Skeletal muscle tissue (tissue), 4 donors: Measurements from ENCODE around the gene DEDD. TPM values are rescaled to one million over a fixed set of nuclear protein-coding genes. Genes with fewer than 3 reads are reported as not detected.
A peak's percentile ranks its signal among the peaks of the same experiment; 100 is the strongest.

ENCODE experiments used
- H3K27ac ChIP-seq: one replicate; pipeline ENCODE4 v1.7.0; 2013; ENCODE audit warnings: mild to moderate bottlenecking, low read depth, low read length, inconsistent platforms
- H3K27me3 ChIP-seq, 3 donors: one replicate each; pipeline ENCODE4 v1.7.0; 2013; ENCODE audit warnings: low read length in 3 of 3; ENCODE audit not compliant: control insufficient read depth in 3 of 3, insufficient read depth in 3 of 3
- H3K36me3 ChIP-seq, 3 donors: one replicate each; pipeline ENCODE4 v1.7.0; 2013; ENCODE audit warnings: low read length in 3 of 3; ENCODE audit not compliant: control insufficient read depth in 3 of 3, insufficient read depth in 3 of 3
- H3K4me1 ChIP-seq, 3 donors: one replicate each; pipeline ENCODE4 v1.7.0; 2013; ENCODE audit warnings: low read length in 3 of 3, mild to moderate bottlenecking in 3 of 3; ENCODE audit not compliant: control insufficient read depth in 3 of 3, insufficient read depth in 3 of 3
- H3K4me3 ChIP-seq, 3 donors: one replicate each; pipeline ENCODE4 v1.7.0; 2013; ENCODE audit warnings: low read length in 3 of 3
- H3K9ac ChIP-seq, 3 donors: one replicate each; pipeline ENCODE4 v1.7.0; 2013; ENCODE audit warnings: low read length in 3 of 3, mild to moderate bottlenecking in 3 of 3, moderate library complexity in 2 of 3, low read depth in 1 of 3
- H3K9me3 ChIP-seq, 3 donors: one replicate each; pipeline ENCODE4 v1.7.0; 2013; ENCODE audit warnings: low read length in 3 of 3; ENCODE audit not compliant: control insufficient read depth in 3 of 3
- total RNA-seq: library from RNA; depleted of rRNA; stranded (reverse); fragments of >200 nt; gene quantifications from one replicate; pipeline ENCODE4 v1.2.3, GENCODE V29; 2014
- donor health status: Osteomylitis.

DEDD gene, protein sequence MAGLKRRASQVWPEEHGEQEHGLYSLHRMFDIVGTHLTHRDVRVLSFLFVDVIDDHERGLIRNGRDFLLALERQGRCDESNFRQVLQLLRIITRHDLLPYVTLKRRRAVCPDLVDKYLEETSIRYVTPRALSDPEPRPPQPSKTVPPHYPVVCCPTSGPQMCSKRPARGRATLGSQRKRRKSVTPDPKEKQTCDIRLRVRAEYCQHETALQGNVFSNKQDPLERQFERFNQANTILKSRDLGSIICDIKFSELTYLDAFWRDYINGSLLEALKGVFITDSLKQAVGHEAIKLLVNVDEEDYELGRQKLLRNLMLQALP
- 19.8 TPM for total RNA-seq

DNA sequence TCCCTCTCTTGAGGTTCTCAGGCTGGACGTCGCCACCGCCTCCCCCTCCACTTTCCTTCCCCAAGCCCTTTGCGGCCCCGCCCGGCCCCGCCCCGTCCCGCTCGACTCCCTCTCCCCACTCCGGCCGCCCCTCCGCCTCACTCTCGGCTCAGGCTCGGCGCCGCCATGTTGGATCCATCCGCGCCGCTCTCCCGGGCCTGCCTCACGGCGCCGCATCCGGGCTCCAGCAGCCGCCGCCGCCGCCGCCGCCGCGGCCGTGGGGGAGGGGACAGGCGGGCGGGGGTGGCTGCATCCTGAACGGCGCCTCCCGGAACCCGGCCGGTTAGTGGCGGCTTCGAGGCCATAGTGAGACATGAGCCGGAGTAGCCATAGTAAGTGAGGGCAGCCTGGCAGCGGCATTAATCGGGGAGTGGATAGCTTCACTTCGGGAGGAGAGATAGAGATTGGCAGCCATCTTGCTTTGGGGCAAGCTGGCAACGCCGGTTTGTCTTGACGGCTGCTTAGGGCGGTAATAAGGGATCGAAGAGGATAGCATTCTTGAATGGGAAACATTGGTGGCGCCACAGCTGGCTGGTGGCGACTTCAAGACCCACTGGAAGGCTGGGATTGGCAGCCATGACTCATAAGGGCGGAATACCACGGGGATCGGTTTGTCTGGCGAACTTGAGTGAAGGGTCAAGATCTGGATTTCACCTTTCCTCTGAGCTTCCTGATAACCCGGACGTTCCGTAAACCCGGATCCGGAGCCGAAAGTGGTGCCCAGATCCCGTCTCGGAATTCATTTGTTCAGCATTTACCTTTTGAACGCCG lies at the start of gene DEDD:
Gene DEDD (minus strand): TSS at position 258 of the 810 bp plus-strand sequence. CDS start 8,205 bp downstream, outside the sequence.
- no peaks in the 10 kb centered on the region for H3K27me3 ChIP-seq
- H3K9ac ChIP-seq, result peak within 1 kb of the TSS; percentile 95 to 97 (median 96)
- peaks cover 9 to 15% (median 14%) of the 10 kb centered on the region in 3 donors for H3K36me3 ChIP-seq
- peak within 1 kb of the TSS; percentile 96 for H3K4me3 ChIP-seq
- no peaks in the 10 kb centered on the region for H3K9me3 ChIP-seq
- H3K27ac ChIP-seq, result peak within 1 kb of the TSS; percentile 93
- peaks cover 26 to 56% (median 51%) of the 10 kb centered on the region in 3 donors for H3K4me1 ChIP-seq

DNA sequence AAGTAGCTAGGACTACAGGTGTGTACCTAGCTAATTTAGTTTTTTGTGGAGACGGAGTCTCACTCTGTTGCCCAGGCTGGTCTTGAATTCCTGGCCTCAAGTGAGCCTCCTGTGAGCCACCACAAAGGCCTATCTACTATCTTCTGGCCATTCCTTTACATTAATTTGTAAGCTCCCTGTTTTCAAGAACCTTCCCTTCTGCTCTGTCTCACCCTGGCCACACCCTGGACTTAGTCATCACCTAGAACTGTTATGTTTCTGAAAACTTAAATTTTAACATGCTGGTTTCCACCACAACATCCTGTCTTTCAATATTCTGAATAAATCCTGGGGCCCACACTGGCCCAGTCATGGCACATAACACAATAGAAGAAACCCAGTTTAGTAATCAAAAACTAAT lies 49.7 kb upstream of the DEDD start:
- peaks cover 16 to 29% (median 20%) of the 10 kb centered on the region in 3 donors for H3K4me1 ChIP-seq
- H3K27me3 ChIP-seq, result no peaks in the 10 kb centered on the region
- no peak overlapping the region for H3K27ac ChIP-seq
- H3K9me3 ChIP-seq, result no peaks in the 10 kb centered on the region
- no peaks in the 10 kb centered on the region for H3K36me3 ChIP-seq
- H3K9ac ChIP-seq, result no peak overlapping the region
- no peak overlapping the region for H3K4me3 ChIP-seq

- Histone ChIP-seq H3K9me3 (no peaks in the 10 kb centered on the region), H3K9ac (no peak overlapping the region), H3K4me1 (peaks cover 23 to 29% (median 26%) of the 10 kb centered on the region in 3 donors), H3K27ac (no peak overlapping the region), H3K36me3 (peaks cover 5 to 6% (median 5%) of the 10 kb centered on the region in 3 donors), H3K4me3 (no peak overlapping the region), H3K27me3 (no peaks in the 10 kb centered on the region)
These were observed 48.2 kb upstream of the DEDD start for GRCh38 chr1:161180639-161181038.

DNA sequence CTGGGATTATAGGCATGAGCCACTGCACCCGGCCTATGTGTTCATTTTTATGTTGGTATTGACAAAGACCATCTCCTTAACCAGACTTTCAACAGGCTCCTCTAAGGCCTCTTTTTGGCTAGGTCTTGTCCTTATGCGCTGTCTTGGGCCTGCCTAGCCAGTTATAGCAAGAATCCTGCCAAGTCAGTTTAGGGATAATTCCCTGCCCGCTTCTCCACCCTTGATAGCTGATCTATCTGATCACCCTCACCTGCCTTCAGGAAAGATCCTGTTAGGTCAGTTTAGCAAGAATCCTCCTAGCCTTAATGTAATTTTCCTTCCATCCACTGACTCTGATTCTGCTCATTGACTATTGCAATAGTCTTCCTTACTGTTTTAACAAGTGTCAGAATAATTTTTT lies 47.2 kb upstream of the DEDD start:
- Histone ChIP-seq H3K27ac (no peak overlapping the region), H3K27me3 (no peaks in the 10 kb centered on the region), H3K4me1 (peaks cover 18 to 23% (median 21%) of the 10 kb centered on the region in 3 donors), H3K36me3 (peaks cover 12 to 15% (median 13%) of the 10 kb centered on the region in 3 donors), H3K9ac (no peak overlapping the region), H3K4me3 (no peak overlapping the region), H3K9me3 (no peaks in the 10 kb centered on the region)

DNA sequence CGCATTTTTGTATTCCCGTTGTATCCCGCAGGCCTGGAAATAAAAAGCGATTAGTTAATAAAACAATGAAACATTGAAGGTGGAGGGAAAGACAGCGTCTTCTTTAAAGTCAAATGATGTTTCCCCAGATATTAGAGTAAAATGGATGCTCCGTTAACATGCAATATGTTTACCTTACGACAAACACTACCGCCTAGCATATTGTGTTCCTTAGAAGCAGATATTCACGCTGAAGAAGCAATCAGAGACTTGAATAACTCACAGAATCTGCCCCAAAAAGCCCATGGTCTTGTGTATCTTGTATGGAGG lies 45.4 kb upstream of the DEDD start:
- Histone ChIP-seq H3K4me3 (peak overlapping the region; percentile 98 to 99 (median 99)), H3K4me1 (peaks cover 26 to 30% (median 26%) of the 10 kb centered on the region in 3 donors), H3K9me3 (no peaks in the 10 kb centered on the region), H3K9ac (peak overlapping the region; percentile 96 to 99 (median 97)), H3K27me3 (no peaks in the 10 kb centered on the region), H3K36me3 (peaks cover 26 to 29% (median 28%) of the 10 kb centered on the region in 3 donors), H3K27ac (peak overlapping the region; percentile 93)

- no peaks in the 10 kb centered on the region for H3K9me3 ChIP-seq
- peaks cover 31 to 36% (median 32%) of the 10 kb centered on the region in 3 donors for H3K4me1 ChIP-seq
- H3K9ac ChIP-seq, result peak within 1 kb of the TSS; percentile 96 to 99 (median 97)
- peak within 1 kb of the TSS; percentile 93 for H3K27ac ChIP-seq
- no peaks in the 10 kb centered on the region for H3K27me3 ChIP-seq
- H3K4me3 ChIP-seq, result peak within 1 kb of the TSS; percentile 98 to 99 (median 99)
- H3K36me3 ChIP-seq, result peaks cover 30 to 31% (median 31%) of the 10 kb centered on the region in 3 donors
These were observed 44.9 kb upstream of the DEDD start, which contains the start of gene B4GALT3 for GRCh38 chr1:161177112-161177935. Gene B4GALT3, minus strand, starts transcription at chr1:161177507. Its CDS starts 1,447 bp downstream, at chr1:161176060.

- Histone ChIP-seq H3K36me3 (peaks cover 35 to 38% (median 37%) of the 10 kb centered on the region in 3 donors), H3K9ac (peak overlapping the region; percentile 96 to 99 (median 97)), H3K9me3 (no peaks in the 10 kb centered on the region), H3K27ac (peak overlapping the region; percentile 93), H3K27me3 (no peaks in the 10 kb centered on the region), H3K4me1 (peaks cover 31 to 36% (median 35%) of the 10 kb centered on the region in 3 donors), H3K4me3 (peak overlapping the region; percentile 98 to 99 (median 99))
These were observed 44.1 kb upstream of the DEDD start for GRCh38 chr1:161176468-161177111.

DNA sequence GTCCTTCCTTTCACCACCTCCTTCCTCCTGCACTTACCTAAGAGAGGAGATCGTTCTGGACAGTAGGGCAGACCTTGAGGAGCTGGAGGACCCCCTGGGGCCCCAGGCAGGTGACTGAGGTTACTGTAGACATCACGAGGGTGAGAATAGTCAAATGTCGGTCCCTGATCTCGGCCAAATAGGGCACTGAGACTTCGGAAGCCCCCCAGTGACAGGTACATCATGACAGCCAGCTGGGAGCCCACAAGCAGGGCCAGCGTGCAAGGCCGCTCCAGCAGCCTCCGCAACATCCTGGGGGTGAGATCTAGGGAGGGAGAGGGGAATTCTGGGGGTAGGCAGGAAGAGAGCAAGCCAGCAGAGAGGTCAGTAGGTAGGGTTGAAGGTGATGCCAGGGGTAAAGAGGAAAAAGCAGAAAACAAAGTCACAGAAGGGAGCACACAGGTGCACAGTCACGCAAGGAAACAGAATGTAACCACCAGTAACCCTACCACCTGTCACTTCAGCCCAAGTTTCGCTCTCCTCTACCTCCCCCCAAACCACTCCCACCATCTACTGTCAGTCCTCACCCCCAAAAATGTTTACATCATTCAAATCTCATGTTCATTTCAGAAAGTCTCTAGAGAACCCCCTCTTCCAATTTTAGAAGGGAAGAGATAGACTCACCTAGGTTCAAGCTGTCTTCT lies 43.4 kb upstream of the DEDD start:
- Histone ChIP-seq H3K27ac (peak overlapping the region; percentile 93), H3K4me3 (peak overlapping the region; percentile 98 to 99 (median 99)), H3K4me1 (peaks cover 31 to 36% (median 35%) of the 10 kb centered on the region in 3 donors), H3K9me3 (no peaks in the 10 kb centered on the region), H3K27me3 (no peaks in the 10 kb centered on the region), H3K9ac (peak overlapping the region in 2 of 3 donors; percentile 96 to 97), H3K36me3 (peaks cover 41 to 45% (median 43%) of the 10 kb centered on the region in 3 donors)
